ELF-1 (cell line): ENCODE data around the gene GABBR2.
A peak's percentile ranks its signal among the peaks of the same experiment; 100 is the strongest.

Experiments used
- DNase-seq: peaks from one replicate; pipeline ENCODE4 v3.0.0-alpha.2; 2016; ENCODE audit warnings: low read depth, low spot score

Gene GABBR2

DNA sequence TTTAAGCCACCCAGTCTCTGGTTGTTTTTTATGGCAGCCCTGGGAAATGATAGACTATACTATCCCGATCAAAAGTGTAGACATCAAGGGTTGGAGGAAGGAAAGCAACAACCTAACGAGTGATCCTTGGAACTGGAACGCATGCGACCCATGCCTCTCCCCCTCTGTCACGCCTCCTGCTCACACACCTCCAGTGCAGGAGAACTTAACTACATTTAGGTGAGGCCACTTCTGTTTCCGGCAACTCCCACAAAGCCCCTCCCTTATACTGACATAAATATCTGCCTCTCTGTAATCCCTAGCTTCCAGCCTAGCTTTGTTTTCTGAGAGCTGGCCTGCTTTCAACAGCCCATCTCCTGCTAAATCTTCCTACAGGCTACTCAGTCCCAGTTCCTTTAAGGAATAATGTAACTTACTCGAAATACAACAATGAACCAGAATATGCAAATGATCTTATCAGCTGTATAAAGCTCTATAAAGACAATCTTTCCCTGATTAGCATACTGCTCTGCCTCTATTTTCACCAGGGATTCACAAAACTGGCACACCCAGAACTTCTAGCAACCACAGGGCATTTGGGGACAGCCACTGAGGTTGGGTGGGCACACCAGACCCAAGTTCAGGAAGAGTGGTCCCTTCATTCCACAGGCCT is 73.9 kb downstream of the GABBR2 start:
- no peak for DNase-seq

DNA sequence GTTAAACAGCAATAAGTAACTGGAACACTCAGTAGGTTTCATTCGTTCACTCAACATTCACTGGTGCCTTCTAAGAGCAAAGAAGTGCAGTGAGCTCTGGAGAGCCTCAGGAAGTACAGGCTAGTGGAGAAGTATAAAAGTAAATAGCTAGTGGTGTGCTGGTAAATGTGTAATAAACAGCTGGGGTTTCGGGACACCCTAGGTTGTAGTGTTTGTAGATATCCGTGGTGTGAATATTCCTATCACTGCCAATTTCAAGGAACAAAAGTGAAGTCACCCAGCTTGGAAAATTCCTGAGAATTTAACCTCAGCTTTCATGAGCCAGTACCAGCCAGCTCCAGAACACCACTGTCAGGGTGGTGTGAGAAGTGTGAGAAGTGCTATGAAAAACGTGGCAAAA is 75.9 kb downstream of the GABBR2 start:
- no peak for DNase-seq

DNA sequence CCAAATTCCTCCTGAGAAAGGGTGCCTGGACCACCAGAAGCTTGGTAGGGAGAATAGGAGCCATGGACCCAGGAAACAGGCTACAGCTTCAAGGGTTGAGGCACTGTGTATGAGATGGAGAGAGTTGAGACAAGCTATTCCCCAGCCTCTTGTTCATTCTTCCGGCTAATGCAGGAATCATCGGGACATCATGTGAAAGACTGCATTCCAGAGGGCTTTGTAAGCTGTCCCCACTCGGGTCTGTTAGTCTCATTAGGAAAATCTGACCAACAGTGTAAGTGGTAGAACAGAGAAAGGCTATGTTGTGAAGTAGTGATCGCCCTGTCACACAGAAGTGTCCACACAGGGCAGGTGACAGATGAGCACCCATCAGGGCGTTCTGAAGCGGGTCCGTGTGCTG is 81.4 kb downstream of the GABBR2 start:
- DNase-seq, result no peak

GRCh38 chr9:98625728-98626127 is 83.0 kb downstream of the GABBR2 start:
- DNase-seq, result no peak

DNA sequence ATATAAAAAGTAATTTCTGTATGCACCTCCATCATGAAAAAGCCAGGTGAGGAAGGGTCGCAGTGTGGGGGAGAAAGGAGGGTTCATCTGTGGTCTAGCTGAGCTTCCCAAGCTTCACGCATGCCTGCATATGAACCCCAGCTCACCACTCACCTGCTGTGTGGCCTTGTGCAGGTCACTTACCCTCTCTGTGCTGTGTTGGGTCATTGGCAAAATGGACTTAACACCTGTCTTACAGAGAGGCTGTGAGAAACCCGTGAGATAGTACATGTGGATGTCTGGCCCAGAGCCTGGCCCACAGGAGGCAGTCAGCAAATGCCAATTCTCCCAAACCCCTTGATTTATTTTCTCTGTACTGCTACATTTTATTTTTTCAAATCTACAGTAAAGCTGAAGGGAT is 88.9 kb downstream of the GABBR2 start:
- DNase-seq, result no peak

DNA sequence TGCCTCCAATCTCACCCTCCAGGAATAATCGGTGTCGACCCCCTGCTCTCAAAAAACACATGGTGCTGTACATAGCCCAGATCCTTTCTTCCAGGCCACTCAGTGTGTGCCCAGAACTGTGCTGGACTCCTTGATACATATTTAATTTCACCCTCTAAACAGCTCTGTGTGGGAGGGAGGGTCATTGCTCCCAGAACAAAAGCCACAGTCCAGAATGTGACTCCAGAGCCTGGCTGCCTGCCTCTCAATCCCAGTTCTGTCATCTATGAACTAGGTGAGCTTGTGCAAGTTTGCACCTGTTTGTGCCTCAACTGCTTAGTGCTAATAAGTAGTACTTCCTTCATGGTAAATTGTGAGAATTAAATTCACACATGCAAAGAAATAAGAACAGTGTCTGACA is 93.1 kb downstream of the GABBR2 start:
- DNase-seq, result no peak

DNA sequence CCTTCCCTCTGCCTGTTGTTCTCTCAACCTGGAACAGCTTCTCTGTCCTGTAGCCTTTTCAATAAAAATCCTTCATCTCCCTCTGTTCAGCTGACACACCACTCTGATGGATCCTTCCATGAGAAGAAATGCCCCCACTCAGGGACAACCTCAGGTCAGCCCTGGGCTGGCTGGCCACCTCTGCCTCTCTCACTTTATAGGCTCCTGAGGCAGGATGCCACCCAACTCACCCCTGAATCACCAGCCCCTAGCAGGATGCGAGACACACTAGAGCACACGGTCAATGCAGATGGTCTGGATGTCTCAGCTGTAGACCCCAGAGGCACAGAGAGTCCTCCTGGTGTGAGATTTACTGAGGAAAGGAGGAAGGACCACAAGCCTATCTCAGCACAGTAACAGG is 93.8 kb downstream of the GABBR2 start:
- no peak for DNase-seq

- DNase-seq, result no peak
Observed at GRCh38 chr9:98612061-98612752, 96.5 kb downstream of the GABBR2 start.

GRCh38 chr9:98611319-98611718 is 97.4 kb downstream of the GABBR2 start:
- DNase-seq, result no peak

GRCh38 chr9:98610711-98611110 is 98.0 kb downstream of the GABBR2 start:
- peak; percentile 15 for DNase-seq

GRCh38 chr9:98610211-98610610 is 98.5 kb downstream of the GABBR2 start:
- no peak for DNase-seq

DNA sequence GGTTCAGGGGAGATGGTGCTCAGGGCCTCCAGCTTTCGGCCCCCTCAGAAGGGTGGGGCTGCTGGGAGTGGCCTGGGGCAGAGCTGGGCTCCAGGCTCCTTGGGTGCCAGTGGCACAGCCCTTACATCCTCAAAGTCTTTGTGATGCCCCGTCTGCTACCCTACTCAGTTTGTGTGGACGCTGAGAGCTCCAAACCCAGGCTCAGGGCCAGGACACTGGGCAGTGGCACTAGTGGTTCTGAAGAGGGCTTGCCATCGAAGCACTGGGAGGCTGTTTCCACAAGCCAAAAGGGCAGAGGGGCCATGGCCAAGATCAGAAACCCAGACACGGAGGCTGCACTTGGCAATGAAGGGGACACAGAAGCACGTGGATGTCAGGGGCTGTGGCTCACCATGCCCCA is 99.1 kb downstream of the GABBR2 start:
- DNase-seq, result no peak

DNA sequence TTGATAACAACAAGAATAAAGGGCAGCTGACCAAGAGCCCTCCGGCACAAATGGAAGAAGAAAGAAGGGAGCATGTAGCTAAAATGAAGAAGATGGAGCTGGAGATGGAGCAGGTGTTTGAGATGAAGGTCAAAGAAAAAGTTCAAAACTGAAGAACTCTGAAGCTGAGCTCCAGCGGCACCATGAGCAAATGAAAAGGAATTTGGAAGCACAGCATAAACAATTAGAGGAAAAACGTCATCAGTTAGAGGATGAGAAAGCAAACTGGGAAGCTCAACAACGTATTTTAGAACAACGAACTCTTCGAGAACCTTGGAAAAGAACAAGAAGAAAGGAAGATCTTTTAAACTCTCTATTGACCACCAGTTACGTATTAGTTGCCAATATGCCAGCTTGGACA is 100.9 kb downstream of the GABBR2 start:
- DNase-seq, result no peak

DNA sequence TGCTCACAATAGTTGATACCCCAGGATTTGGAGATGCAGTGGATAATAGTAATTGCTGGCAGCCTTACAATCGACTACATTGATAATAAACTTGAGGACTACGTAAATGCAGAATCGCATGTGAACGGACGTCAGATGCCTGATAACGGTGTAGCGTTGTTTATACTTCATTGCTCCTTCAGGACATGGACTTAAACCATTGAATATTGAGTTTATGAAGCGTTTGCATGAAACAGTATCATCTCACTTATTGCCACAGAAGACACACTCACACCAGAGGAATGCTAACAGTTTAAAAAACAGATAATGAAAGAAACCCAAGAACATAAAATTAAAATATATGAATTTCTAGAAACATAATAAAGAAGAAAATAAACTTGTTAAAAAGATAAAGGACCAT is 101.6 kb downstream of the GABBR2 start:
- DNase-seq, result no peak

- DNase-seq, result no peak
Observed at GRCh38 chr9:98606730-98607129, 102.0 kb downstream of the GABBR2 start.

DNA sequence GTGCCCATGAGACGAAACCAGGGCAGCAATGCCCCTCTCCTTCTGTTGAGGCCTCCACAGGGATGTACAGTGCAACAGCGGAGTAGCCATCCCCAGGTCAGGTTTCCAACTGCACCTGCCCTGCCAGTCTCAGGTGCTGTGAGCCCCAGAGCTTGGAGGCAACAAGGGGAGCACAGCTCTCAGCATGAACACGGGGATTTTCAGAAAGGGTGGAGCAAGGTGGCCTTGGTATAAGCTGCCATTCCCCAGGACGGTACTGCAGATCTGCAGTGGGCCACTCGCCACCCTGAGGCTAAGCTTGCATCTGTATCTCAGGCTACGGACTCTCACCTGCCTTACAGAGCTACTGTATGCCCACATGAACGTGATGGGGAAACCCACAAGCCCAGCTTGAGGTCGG is 103.6 kb downstream of the GABBR2 start:
- DNase-seq, result no peak

GRCh38 chr9:98603821-98604383 is 104.8 kb downstream of the GABBR2 start:
- DNase-seq, result no peak

- DNase-seq, result no peak
Observed at GRCh38 chr9:98602839-98603500, 105.8 kb downstream of the GABBR2 start.

DNA sequence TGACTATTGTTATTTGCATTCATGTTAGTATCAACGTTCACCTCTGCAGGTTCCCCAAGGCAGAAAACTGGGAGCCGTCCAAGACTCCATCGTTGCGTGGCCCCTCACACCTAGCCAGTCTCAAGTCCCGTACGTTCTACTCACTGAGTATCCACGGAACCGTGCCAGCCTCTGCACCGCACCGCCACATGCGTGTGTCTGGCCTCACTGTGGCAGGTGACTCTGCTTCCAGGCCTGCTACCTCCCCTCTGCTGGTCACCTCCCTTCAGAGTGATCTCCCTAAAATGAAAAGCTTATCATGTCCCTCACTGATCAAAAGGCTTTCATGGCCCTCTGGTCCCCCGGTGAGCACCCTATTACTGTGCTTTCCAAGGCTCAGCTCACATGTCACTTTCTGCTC is 108.1 kb downstream of the GABBR2 start:
- DNase-seq, result no peak

GRCh38 chr9:98599566-98600216 is 109.0 kb downstream of the GABBR2 start:
- DNase-seq, result no peak

DNA sequence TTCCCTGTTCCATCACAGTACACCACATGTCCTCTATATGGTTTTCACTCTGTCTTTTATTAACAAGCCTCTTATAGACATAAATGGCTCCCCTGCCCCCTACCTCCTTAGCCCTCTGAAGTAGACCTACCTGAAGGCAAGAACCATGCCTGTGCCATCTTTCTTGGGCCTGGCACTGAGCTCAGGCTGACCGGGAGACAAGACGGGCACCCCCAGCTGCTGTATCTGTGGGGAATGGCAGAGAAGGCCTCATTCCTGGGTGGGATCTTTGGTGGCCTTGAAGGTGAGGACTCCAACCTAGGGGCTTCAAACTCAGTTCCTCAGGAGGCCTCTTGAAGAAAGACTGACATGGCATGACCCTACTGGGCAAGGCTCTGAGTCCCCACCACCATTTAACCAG is 109.9 kb downstream of the GABBR2 start:
- no peak for DNase-seq

DNA sequence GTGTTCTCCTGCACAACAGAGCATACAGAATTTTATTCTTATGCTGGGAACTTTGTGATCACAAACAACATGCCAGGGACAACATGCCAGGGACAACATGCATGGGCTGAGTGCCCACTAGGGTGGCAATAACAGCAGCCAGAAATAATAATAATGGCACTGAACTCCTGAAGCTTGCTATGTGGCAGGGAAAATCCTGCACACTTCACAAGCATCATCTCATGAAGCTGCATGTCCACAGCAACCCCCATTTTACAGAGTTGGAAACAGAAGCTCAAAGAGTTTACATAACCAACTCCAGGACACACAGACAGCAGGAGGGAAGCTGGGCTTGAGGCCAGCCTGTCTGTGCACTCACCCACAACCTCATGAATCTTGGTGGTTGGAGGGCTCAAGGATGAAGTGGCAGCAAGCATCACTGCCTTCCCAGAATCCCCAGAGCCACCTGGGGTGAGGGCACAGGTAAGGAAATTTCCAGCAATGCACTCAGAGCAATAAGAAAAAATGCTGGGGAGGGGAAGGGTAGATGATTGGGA is 111.4 kb downstream of the GABBR2 start:
- no peak for DNase-seq
